Fibroblast of lung (primary cell): Measurements from ENCODE around the gene RAB9A. TPM values are rescaled to one million over a fixed set of nuclear protein-coding genes. Genes with fewer than 3 reads are reported as not detected.

Source experiments
- DNase-seq, 2 donors: peaks; one replicate each; pipeline versions ENCODE4 v3.0.0 to v3.0.0-alpha.2; 2010; ENCODE audit warnings: low read depth in 2 of 2
- H2AFZ ChIP-seq: 2 replicates; pipeline ENCODE4 v1.5.1; 2012; ENCODE audit warnings: low read length, control low read depth, inconsistent platforms
- H3K27ac ChIP-seq: 2 replicates; pipeline ENCODE4 v1.5.1; 2011; ENCODE audit warnings: low read length, control low read depth; ENCODE audit not compliant: insufficient read depth
- H3K27me3 ChIP-seq: 2 replicates; pipeline ENCODE4 v1.5.1; 2011; ENCODE audit warnings: mild to moderate bottlenecking, low read length; ENCODE audit not compliant: control insufficient read depth, insufficient read depth
- H3K36me3 ChIP-seq: 2 replicates; pipeline ENCODE4 v1.5.1; 2011; ENCODE audit warnings: low read length; ENCODE audit not compliant: control insufficient read depth, insufficient read depth
- H3K4me1 ChIP-seq: 2 replicates; pipeline ENCODE4 v1.5.1; 2011; ENCODE audit warnings: low read length; ENCODE audit not compliant: control insufficient read depth, insufficient read depth; ENCODE audit errors: extremely low read depth
- H3K4me2 ChIP-seq: 2 replicates; pipeline ENCODE4 v1.5.1; 2011; ENCODE audit warnings: low read length, control low read depth; ENCODE audit not compliant: insufficient read depth; ENCODE audit errors: extremely low read depth
- H3K4me3 ChIP-seq, 4 experiments: fragments of 200-600 bp in 1 of 4; sonication (generic) in 1 of 4; replicated peaks in 1 of 4; 2 replicates each; pipeline ENCODE4 v1.5.1; 2011 to 2016; ENCODE audit warnings: low read length in 4 of 4, low read depth in 3 of 4, mild to moderate bottlenecking in 3 of 4, control low read depth in 2 of 4, inconsistent platforms in 1 of 4, mixed read lengths in 1 of 4; ENCODE audit not compliant: insufficient read depth in 1 of 4; ENCODE audit errors: control extremely low read depth in 1 of 4
- H3K79me2 ChIP-seq: 2 replicates; pipeline ENCODE4 v1.5.1; 2012; ENCODE audit warnings: mild to moderate bottlenecking, low read length, inconsistent platforms; ENCODE audit not compliant: control insufficient read depth, insufficient read depth
- H3K9ac ChIP-seq: 2 replicates; pipeline ENCODE4 v1.5.1; 2011; ENCODE audit warnings: mild to moderate bottlenecking, low read length, control low read depth; ENCODE audit not compliant: insufficient read depth
- H3K9me3 ChIP-seq: 2 replicates; pipeline ENCODE4 v1.5.1; 2012; ENCODE audit warnings: low read depth, low read length; ENCODE audit not compliant: control insufficient read depth, insufficient read depth
- H4K20me1 ChIP-seq: 2 replicates; pipeline ENCODE4 v1.5.1; 2011; ENCODE audit warnings: low read length; ENCODE audit not compliant: control insufficient read depth, insufficient read depth; ENCODE audit errors: extremely low read depth
- CTCF ChIP-seq, 2 donors: IDR thresholded peaks in 1 of 2; conservative IDR thresholded peaks in 1 of 2; 1 replicate in 1 of 2; 2 replicates in 1 of 2; pipeline ENCODE4 v1.5.1; 2011 to 2012; ENCODE audit warnings: low read length in 2 of 2, control low read depth in 1 of 2, inconsistent platforms in 1 of 2, low read depth in 1 of 2, mild to moderate bottlenecking in 1 of 2
- EZH2 ChIP-seq: IDR thresholded peaks from 2 replicates; pipeline ENCODE4 v1.5.1; 2012; ENCODE audit warnings: low read length, control low read depth, mild to moderate bottlenecking; ENCODE audit errors: missing control alignments
- polyA plus RNA-seq, 2 donors: library from polyadenylated mRNA; depleted of rRNA in 1 of 2; stranded (reverse) in 1 of 2; unstranded in 1 of 2; fragments of >200 nt; gene quantifications; 2 replicates each; pipeline ENCODE4 v1.2.1, GENCODE V29; 2011 to 2012; ENCODE audit warnings: missing spikeins in 1 of 2
- total RNA-seq: library from RNA; depleted of rRNA; stranded (reverse); fragments of >200 nt; gene quantifications from 2 replicates; pipeline ENCODE4 v1.2.1, GENCODE V29; 2014

The RAB9A gene
- total and polyA plus RNA-seq, 2 donors (not counting 1 experiment from before 2014, with no cell fraction given), result 40.3 to 44.2 TPM

GRCh38 chrX:13748486-13748885, 59.6 kb downstream of the RAB9A start:
- Histone ChIP-seq H3K9ac (no peak overlapping the region), H3K4me3 (no peak overlapping the region), H3K79me2 (no peaks in the 10 kb centered on the region), H3K36me3 (peaks cover 2% of the 10 kb centered on the region), H3K4me1 (peaks cover 2% of the 10 kb centered on the region), H3K27ac (no peak overlapping the region), H3K4me2 (no peak overlapping the region), H2AFZ (no peak overlapping the region), H3K9me3 (no peaks in the 10 kb centered on the region), H3K27me3 (no peaks in the 10 kb centered on the region), H4K20me1 (no peaks in the 10 kb centered on the region)
- TF ChIP-seq EZH2, result no peak
- TF ChIP-seq CTCF (conservative IDR thresholded peaks at IDR 0.05 in 1 of 2, IDR thresholded peaks at IDR 0.05 in 1 of 2; ENCODE audit: low read depth in 1 of 2, low read length in 2 of 2), result no peak
- no peak for DNase-seq

- Histone ChIP-seq H3K9me3 (no peaks in the 10 kb centered on the region), H3K4me1 (peaks cover 2% of the 10 kb centered on the region), H3K4me3 (no peak overlapping the region), H3K27ac (no peak overlapping the region), H3K79me2 (no peaks in the 10 kb centered on the region), H3K36me3 (peaks cover 2% of the 10 kb centered on the region), H3K9ac (no peak overlapping the region), H3K27me3 (no peaks in the 10 kb centered on the region), H4K20me1 (no peaks in the 10 kb centered on the region), H2AFZ (no peak overlapping the region), H3K4me2 (no peak overlapping the region)
- TF ChIP-seq EZH2, result no peak
- peak; percentile 23 to 48 for TF ChIP-seq CTCF (conservative IDR thresholded peaks at IDR 0.05 in 1 of 2, IDR thresholded peaks at IDR 0.05 in 1 of 2; ENCODE audit: low read depth in 1 of 2, low read length in 2 of 2)
- peak; percentile 24 to 60 for DNase-seq
These were observed 61.3 kb downstream of the RAB9A start for GRCh38 chrX:13750204-13750603.

GRCh38 chrX:13750812-13751211, 61.9 kb downstream of the RAB9A start:
- peaks cover 2% of the 10 kb centered on the region for H3K4me1 ChIP-seq
- no peak overlapping the region for H3K4me2 ChIP-seq
- no peak for DNase-seq
- H2AFZ ChIP-seq, result no peak overlapping the region
- no peaks in the 10 kb centered on the region for H3K9me3 ChIP-seq
- no peak overlapping the region for H3K4me3 ChIP-seq
- no peak overlapping the region for H3K9ac ChIP-seq
- H3K36me3 ChIP-seq, result peaks cover 2% of the 10 kb centered on the region
- no peak overlapping the region for H3K27ac ChIP-seq
- H3K79me2 ChIP-seq, result no peaks in the 10 kb centered on the region
- H4K20me1 ChIP-seq, result no peaks in the 10 kb centered on the region
- H3K27me3 ChIP-seq, result no peaks in the 10 kb centered on the region
- no peak for TF ChIP-seq EZH2
- no peak for TF ChIP-seq CTCF (conservative IDR thresholded peaks at IDR 0.05 in 1 of 2, IDR thresholded peaks at IDR 0.05 in 1 of 2; ENCODE audit: low read depth in 1 of 2, low read length in 2 of 2)
